ENCODE data around the gene RASGRP1. TPM values are rescaled to one million over a fixed set of nuclear protein-coding genes. Genes with fewer than 3 reads are reported as not detected.

The RASGRP1 gene
- total RNA-seq, 1 experiment from 2014 or later: 0.13 TPM

GRCh38 chr15:38506997-38507396 is 57.6 kb downstream of the RASGRP1 start:
- DNase-seq (ENCODE audit: low read depth): no peak

- DNase-seq (ENCODE audit: low read depth): no peak
These were observed 59.7 kb downstream of the RASGRP1 start for GRCh38 chr15:38504680-38505467.

DNA sequence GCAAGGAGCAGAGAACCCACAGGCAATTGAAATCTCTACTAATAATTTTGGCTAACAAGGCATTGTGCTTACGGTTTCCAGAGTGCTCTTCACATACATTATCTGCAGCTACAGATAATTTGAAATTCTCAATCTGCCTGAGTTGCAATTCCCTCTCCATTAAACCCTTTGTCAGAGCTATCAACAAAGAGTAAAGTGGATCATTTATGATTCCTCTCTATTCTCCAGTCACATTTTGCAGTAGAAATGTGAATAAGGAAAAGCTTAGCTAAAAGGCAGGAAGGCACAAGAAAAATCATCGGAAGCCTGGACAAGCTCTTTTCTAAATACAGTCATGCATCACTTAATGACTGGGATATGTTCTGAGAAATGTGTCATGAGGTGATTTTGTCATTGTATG is 61.1 kb downstream of the RASGRP1 start:
- DNase-seq (ENCODE audit: low read depth): no peak

GRCh38 chr15:38499651-38500050 is 65.0 kb downstream of the RASGRP1 start:
- no peak for DNase-seq (ENCODE audit: low read depth)

GRCh38 chr15:38496151-38496550 is 68.5 kb downstream of the RASGRP1 start:
- no peak for DNase-seq (ENCODE audit: low read depth)

DNA sequence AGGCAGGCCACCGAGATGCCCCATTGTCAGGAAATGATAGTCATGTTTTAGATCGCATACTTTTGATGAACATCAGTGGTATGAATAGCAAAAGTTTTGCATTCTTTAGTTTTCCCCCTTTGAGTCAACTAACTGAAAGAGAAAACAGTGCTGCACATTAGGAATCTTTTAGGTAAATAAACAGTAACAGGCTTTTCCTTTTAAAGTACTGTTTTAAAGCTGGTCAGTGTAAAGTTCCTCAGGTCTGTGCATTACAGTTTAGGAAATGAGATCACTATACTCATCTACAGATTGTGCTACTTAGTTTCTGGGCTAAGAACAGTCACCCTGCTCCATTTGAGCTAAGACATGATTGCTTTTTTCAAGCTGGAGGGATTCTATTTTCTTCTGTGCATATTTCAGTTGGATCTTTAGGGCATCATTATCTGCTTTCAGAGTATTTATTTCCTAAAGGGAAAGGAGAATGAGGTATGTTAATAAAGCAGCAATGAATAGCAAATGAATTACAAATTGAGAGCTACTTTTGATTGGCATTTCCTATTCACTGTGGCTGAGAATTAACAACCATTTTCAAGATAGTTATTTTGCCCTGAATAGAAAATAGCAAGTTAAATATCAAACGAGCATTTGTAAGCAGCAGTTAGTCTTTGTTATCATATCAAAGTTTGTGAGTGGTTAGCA is 74.2 kb downstream of the RASGRP1 start:
- DNase-seq (ENCODE audit: low read depth): no peak

GRCh38 chr15:38487378-38487777 is 77.2 kb downstream of the RASGRP1 start:
- DNase-seq (ENCODE audit: low read depth): no peak

- no peak for DNase-seq (ENCODE audit: low read depth)
These were observed 77.7 kb downstream of the RASGRP1 start for GRCh38 chr15:38486936-38487335.

- no peak for DNase-seq (ENCODE audit: low read depth)
These were observed 82.0 kb downstream of the RASGRP1 start for GRCh38 chr15:38482572-38482971.

DNA sequence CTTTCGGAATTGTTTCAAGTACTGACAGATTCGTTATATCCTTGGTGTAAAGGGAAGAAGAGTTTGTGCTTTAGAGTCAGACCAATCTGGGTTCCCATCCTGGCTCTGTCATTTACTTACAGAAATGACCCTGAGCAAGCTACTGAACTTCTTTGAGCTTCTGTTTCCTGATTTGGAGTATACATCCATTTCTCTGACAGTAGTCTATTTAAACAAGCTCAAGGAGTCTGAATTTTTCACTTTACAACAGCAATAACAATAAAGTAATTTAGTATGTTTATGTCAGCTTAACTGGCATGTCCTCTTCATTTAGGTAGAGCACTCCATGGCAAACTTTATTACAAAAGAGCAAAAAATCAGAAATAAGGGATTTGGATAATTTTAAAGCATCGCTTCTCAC is 82.9 kb downstream of the RASGRP1 start:
- DNase-seq (ENCODE audit: low read depth): no peak

DNA sequence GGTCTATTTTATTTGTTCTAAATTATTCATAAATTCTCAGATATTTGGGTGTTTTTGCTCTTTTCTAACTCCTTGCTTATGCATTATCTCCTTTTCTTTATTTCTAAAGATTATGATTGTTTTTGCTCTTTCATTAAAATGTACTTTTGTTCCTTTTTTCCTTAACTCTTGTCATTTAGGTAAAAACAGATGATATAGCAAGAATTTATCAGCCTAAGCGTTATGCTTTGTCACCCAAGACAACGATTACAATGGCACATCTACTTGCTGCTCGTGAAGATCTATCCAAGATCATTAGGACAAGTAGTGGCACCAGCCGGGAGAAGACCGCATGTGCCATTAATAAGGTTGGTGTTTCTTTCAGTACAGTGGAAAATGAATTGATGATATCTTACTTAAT is 83.5 kb downstream of the RASGRP1 start:
- no peak for DNase-seq (ENCODE audit: low read depth)

DNA sequence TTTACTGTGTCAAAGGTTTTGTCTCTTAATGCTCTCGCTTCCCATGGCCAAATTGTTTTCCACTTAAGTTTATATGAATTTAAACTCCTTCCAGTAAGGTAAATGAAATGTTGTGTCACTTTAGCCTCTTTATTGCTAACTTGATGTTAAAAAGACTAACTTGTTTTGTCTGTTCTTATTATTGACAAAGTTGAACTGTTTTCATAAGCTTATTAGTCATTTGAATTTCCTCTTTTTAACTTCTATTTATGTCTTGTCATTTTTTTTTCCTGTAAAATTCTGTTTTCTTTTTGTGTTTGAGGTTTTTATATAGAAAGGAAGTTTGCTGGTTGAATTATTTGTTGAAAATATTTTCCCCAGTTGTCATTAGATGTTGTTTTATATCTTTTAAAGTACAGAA is 84.9 kb downstream of the RASGRP1 start:
- DNase-seq (ENCODE audit: low read depth): no peak

DNA sequence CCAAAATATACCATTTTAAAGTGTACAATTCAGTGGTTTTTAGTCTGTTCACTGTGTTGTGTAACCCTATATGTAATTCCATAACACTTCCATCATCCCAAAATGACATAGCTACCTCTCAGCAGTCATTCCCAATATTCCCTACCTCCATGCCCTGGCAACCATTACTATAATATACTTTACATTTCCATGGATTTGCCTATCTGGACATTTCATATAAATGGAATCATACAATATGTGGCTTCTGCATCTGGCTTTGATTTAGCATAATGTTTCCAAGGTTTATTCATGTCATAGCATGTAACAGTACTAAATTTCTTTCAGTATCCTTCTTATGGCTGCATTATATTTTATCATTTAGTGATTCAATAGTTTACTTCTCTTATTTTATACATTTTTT is 85.3 kb downstream of the RASGRP1 start:
- no peak for DNase-seq (ENCODE audit: low read depth)

- no peak for DNase-seq (ENCODE audit: low read depth)
These were observed 87.0 kb downstream of the RASGRP1 start for GRCh38 chr15:38477637-38478036.

GRCh38 chr15:38476120-38476519 is 88.5 kb downstream of the RASGRP1 start:
- no peak for DNase-seq (ENCODE audit: low read depth)

GRCh38 chr15:38475361-38475760 is 89.3 kb downstream of the RASGRP1 start:
- no peak for DNase-seq (ENCODE audit: low read depth)

DNA sequence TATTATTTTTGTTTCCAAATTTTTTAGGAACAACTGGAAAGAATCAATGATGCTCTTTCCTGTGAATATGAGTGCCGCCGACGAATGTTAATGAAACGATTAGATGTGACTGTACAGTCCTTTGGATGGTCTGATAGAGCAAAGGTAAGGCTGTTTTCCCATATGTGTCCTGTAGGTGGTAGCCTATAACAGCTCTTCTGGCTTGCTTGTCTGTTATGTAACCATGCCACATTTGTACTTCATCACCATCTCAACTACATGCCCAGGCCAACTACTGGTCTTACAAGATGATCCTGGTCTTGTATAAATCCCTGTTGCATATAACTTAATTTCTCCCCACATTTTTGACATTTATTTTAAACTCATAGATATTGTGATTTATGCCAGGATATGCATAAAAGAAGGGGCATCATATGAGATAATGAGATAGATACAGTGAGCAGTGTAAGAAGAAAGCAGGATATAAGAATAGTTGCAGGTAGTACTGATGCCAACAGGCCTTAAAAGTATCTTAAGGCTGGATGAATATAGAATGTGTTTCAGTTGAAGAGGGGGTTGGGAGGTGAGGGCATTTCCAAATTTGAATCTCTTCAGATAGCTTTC is 90.4 kb downstream of the RASGRP1 start:
- DNase-seq (ENCODE audit: low read depth): peak; percentile 61

GRCh38 chr15:38471974-38472373 is 92.6 kb downstream of the RASGRP1 start:
- DNase-seq (ENCODE audit: low read depth): no peak

- DNase-seq (ENCODE audit: low read depth): no peak
These were observed 93.8 kb downstream of the RASGRP1 start for GRCh38 chr15:38470816-38471215.

- no peak for DNase-seq (ENCODE audit: low read depth)
These were observed 99.9 kb downstream of the RASGRP1 start for GRCh38 chr15:38464675-38465074.

DNA sequence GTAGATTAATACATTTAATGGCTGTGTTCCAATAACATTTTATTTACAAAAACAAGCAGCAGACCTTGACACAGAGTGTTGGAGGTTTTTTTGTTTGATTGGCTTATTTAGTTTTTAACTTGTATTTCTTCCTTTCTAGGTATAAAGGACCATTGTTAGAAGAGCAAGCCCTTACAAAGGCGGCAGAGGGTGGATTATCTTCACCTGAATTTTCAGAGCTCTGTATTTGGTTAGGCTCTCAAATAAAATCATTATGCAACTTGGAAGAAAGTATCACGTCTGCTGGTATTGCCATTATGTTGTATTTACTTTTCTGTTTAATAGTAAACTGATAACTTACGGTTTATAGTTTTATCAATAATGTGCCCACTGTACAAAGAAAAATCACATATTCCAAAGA is 100.7 kb downstream of the RASGRP1 start:
- no peak for DNase-seq (ENCODE audit: low read depth)

- peak; percentile 15 for DNase-seq (ENCODE audit: low read depth)
These were observed 103.4 kb downstream of the RASGRP1 start for GRCh38 chr15:38461066-38461833.
